Liver (tissue), 9 donors: Measurements from ENCODE around the gene CFAP70. TPM values are rescaled to one million over a fixed set of nuclear protein-coding genes. Genes with fewer than 3 reads are reported as not detected.

Source experiments
- DNase-seq: peaks from one replicate; pipeline ENCODE4 v3.0.0-alpha.2; 2017; ENCODE audit warnings: low spot score
- H3K27ac ChIP-seq, 2 donors: one replicate each; pipeline ENCODE4 v1.7.0; 2013; ENCODE audit warnings: inconsistent platforms in 2 of 2, low read length in 2 of 2, control low read depth in 1 of 2, low read depth in 1 of 2, mild to moderate bottlenecking in 1 of 2
- H3K27me3 ChIP-seq, 4 donors: one replicate each; pipeline versions ENCODE4 v1.6.1 to v1.7.0; 2013; ENCODE audit warnings: low read length in 3 of 4, inconsistent platforms in 1 of 4, mild to moderate bottlenecking in 1 of 4, moderate library complexity in 1 of 4; ENCODE audit not compliant: control insufficient read depth in 4 of 4, insufficient read depth in 4 of 4
- H3K36me3 ChIP-seq, 4 donors: one replicate each; pipeline versions ENCODE4 v1.6.1 to v1.7.0; 2013; ENCODE audit warnings: low read length in 3 of 4, mild to moderate bottlenecking in 3 of 4, low read depth in 1 of 4, moderate library complexity in 1 of 4; ENCODE audit not compliant: control insufficient read depth in 4 of 4, insufficient read depth in 3 of 4
- H3K4me1 ChIP-seq, 4 donors: one replicate each; pipeline versions ENCODE4 v1.6.1 to v1.7.0; 2013; ENCODE audit warnings: low read length in 3 of 4, mild to moderate bottlenecking in 3 of 4, moderate library complexity in 1 of 4; ENCODE audit not compliant: control insufficient read depth in 4 of 4, insufficient read depth in 4 of 4
- H3K4me3 ChIP-seq, 3 donors: one replicate each; pipeline versions ENCODE4 v1.6.1 to v1.7.0; 2013; ENCODE audit warnings: low read length in 3 of 3, control low read depth in 1 of 3, low read depth in 1 of 3, mild to moderate bottlenecking in 1 of 3
- H3K9ac ChIP-seq, 2 donors: one replicate each; pipeline ENCODE4 v1.7.0; 2013; ENCODE audit warnings: low read length in 2 of 2, mild to moderate bottlenecking in 2 of 2, moderate library complexity in 2 of 2, control low read depth in 1 of 2, low read depth in 1 of 2
- H3K9me3 ChIP-seq, 4 donors: one replicate each; pipeline versions ENCODE4 v1.6.1 to v1.7.0; 2013; ENCODE audit warnings: low read length in 3 of 4; ENCODE audit not compliant: control insufficient read depth in 4 of 4
- EGR1 ChIP-seq, 2 donors: IDR thresholded peaks; 2 replicates each; pipeline ENCODE4 v1.6.1; 2016 to 2018; ENCODE audit warnings: antibody characterized with exemption in 2 of 2, low read depth in 2 of 2
- FOXA1 ChIP-seq: IDR thresholded peaks from 2 replicates; pipeline ENCODE4 v1.6.1; 2016; ENCODE audit warnings: antibody characterized with exemption
- FOXA2 ChIP-seq: IDR thresholded peaks from 2 replicates; pipeline ENCODE4 v1.6.1; 2016; ENCODE audit warnings: antibody characterized with exemption
- HNF4A ChIP-seq, 2 donors: conservative IDR thresholded peaks; 2 replicates each; pipeline ENCODE4 v1.6.1; 2016; ENCODE audit warnings: antibody characterized with exemption in 2 of 2, mild to moderate bottlenecking in 2 of 2
- NR2F2 ChIP-seq: IDR thresholded peaks from 2 replicates; pipeline ENCODE4 v1.6.1; 2016; ENCODE audit warnings: antibody characterized with exemption
- RAD21 ChIP-seq, 2 donors: IDR thresholded peaks; 2 replicates each; pipeline ENCODE4 v1.6.1; 2016; ENCODE audit warnings: antibody characterized with exemption in 2 of 2, mild to moderate bottlenecking in 2 of 2
- RXRA ChIP-seq, 2 donors: IDR thresholded peaks; 2 replicates each; pipeline ENCODE4 v1.6.1; 2017 to 2018; ENCODE audit warnings: antibody characterized with exemption in 2 of 2, mild to moderate bottlenecking in 1 of 2
- SP1 ChIP-seq: IDR thresholded peaks from 2 replicates; pipeline ENCODE4 v1.6.1; 2018; ENCODE audit warnings: antibody characterized with exemption, mild to moderate bottlenecking
- TAF1 ChIP-seq: conservative IDR thresholded peaks from 2 replicates; pipeline ENCODE4 v1.6.1; 2016; ENCODE audit warnings: antibody characterized with exemption, mild to moderate bottlenecking
- WGBS: extraction: QIAGEN DNeasy Blood & Tissue Kit; methylation state at CpG from one replicate; pipeline ENCODE4 v1.1.7; 2013; 5-methylcytosine and 5-hydroxymethylcytosine counted together
- polyA plus RNA-seq, 2 donors: library from polyadenylated mRNA; stranded (reverse) in 1 of 2; unstranded in 1 of 2; fragments of 200-250 nt in 1 of 2; fragments of >200 nt in 1 of 2; fragmentation: Nextera tagmentation in 1 of 2; extraction: Ambion mirVana in 1 of 2; gene quantifications; one replicate each; pipeline versions ENCODE4 v1.2.1 to v1.2.3, GENCODE V29; 2013 to 2015
- total RNA-seq, 2 donors: library from RNA; depleted of rRNA; stranded (reverse); fragments of >200 nt; gene quantifications; one replicate each; pipeline ENCODE4 v1.2.3, GENCODE V29; 2014
- TF ChIP-seq, protein P1 (sequence below): IDR thresholded peaks from 2 replicates; pipeline ENCODE4 v1.6.1; 2016; ENCODE audit warnings: antibody characterized with exemption
- TF ChIP-seq, protein P2 (sequence below): IDR thresholded peaks from 2 replicates; pipeline ENCODE4 v1.6.1; 2016; ENCODE audit warnings: antibody characterized with exemption
- TF ChIP-seq, protein P3 (sequence below): fragments of 150-350 bp; IDR thresholded peaks from 2 replicates; pipeline ENCODE4 v1.5.1; 2017; ENCODE audit warnings: improper control_type of control experiment, low read depth, low read length; ENCODE audit not compliant: missing input control
- donor health status: healthy.
- donor health status: healthy.
- donor health status: healthy.
- donor health status: healthy.
- donor health status: healthy.

CFAP70 gene
- total and polyA plus RNA-seq, 4 donors = 0.46 to 2.3 (median 0.80) TPM

GRCh38 chr10:73233883-73234282 is 124.8 kb downstream of the CFAP70 start (continued):
- TF ChIP-seq, protein P1, sequence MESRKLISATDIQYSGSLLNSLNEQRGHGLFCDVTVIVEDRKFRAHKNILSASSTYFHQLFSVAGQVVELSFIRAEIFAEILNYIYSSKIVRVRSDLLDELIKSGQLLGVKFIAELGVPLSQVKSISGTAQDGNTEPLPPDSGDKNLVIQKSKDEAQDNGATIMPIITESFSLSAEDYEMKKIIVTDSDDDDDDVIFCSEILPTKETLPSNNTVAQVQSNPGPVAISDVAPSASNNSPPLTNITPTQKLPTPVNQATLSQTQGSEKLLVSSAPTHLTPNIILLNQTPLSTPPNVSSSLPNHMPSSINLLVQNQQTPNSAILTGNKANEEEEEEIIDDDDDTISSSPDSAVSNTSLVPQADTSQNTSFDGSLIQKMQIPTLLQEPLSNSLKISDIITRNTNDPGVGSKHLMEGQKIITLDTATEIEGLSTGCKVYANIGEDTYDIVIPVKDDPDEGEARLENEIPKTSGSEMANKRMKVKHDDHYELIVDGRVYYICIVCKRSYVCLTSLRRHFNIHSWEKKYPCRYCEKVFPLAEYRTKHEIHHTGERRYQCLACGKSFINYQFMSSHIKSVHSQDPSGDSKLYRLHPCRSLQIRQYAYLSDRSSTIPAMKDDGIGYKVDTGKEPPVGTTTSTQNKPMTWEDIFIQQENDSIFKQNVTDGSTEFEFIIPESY = no peak
- TF ChIP-seq, protein P2, sequence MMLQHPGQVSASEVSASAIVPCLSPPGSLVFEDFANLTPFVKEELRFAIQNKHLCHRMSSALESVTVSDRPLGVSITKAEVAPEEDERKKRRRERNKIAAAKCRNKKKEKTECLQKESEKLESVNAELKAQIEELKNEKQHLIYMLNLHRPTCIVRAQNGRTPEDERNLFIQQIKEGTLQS = no peak
- TF ChIP-seq RAD21 (IDR thresholded peaks at IDR 0.05) (no peak), FOXA1 (no peak), SP1 (no peak)

DNA sequence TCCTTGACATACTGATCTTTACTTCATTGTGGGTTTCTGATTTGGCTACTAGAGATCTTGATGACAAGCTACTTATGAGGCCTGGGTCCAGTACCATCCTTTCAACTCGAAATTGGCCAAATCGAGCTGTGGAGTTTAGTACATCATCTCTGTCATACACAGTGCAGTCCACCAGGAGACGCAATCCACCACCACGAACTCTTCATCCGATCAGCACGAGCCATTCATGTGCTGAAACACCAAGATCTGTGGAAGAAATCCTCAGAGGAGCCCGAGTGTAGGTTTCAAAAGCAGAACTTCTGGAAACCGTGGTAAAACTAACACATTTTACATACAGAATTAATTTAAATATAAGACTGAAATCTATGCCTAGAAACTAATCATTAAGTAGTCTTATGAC is 125.8 kb downstream of the CFAP70 start:
- Histone ChIP-seq H3K9ac (no peak overlapping the region), H3K9me3 (no peaks in the 10 kb centered on the region)

GRCh38 chr10:73229567-73229966 is 129.1 kb downstream of the CFAP70 start:
- Histone ChIP-seq H3K9me3 (no peaks in the 10 kb centered on the region), H3K4me1 (no peaks in the 10 kb centered on the region), H3K9ac (no peak overlapping the region), H3K27me3 (no peaks in the 10 kb centered on the region), H3K27ac (no peak overlapping the region), H3K4me3 (no peak overlapping the region), H3K36me3 (peaks cover 2 to 28% (median 7%) of the 10 kb centered on the region in 4 donors)
- WGBS = 87% methylated on average over 6 of the region's 6 CpGs
- TF ChIP-seq HNF4A (conservative IDR thresholded peaks at IDR 0.05) (no peak), FOXA2 (no peak), NR2F2 (no peak), SP1 (no peak), TAF1 (no peak), EGR1 (IDR thresholded peaks at IDR 0.05; ENCODE audit: low read depth in 2 of 2) (no peak), FOXA1 (no peak), RAD21 (IDR thresholded peaks at IDR 0.05) (no peak)
- TF ChIP-seq, protein P1 = no peak
- TF ChIP-seq, protein P3, sequence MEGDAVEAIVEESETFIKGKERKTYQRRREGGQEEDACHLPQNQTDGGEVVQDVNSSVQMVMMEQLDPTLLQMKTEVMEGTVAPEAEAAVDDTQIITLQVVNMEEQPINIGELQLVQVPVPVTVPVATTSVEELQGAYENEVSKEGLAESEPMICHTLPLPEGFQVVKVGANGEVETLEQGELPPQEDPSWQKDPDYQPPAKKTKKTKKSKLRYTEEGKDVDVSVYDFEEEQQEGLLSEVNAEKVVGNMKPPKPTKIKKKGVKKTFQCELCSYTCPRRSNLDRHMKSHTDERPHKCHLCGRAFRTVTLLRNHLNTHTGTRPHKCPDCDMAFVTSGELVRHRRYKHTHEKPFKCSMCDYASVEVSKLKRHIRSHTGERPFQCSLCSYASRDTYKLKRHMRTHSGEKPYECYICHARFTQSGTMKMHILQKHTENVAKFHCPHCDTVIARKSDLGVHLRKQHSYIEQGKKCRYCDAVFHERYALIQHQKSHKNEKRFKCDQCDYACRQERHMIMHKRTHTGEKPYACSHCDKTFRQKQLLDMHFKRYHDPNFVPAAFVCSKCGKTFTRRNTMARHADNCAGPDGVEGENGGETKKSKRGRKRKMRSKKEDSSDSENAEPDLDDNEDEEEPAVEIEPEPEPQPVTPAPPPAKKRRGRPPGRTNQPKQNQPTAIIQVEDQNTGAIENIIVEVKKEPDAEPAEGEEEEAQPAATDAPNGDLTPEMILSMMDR = no peak
- TF ChIP-seq, protein P2 = no peak
- no peak for DNase-seq

More for the DNA sequence above, 125.8 kb downstream of the CFAP70 start:
- no peaks in the 10 kb centered on the region for H3K4me1 ChIP-seq
- DNase-seq = no peak
- no peak overlapping the region for H3K27ac ChIP-seq
- no peaks in the 10 kb centered on the region for H3K27me3 ChIP-seq
- 97% methylated on average over 8 of the region's 8 CpGs for WGBS
- H3K36me3 ChIP-seq = peaks cover 0 to 38% (median 7%) of the 10 kb centered on the region in 4 donors
- H3K4me3 ChIP-seq = no peak overlapping the region
- peak in 1 of 2 donors; percentile 9 for TF ChIP-seq RAD21 (IDR thresholded peaks at IDR 0.05)
- no peak for TF ChIP-seq RXRA (IDR thresholded peaks at IDR 0.05)
